WI38 (cell line): Measurements from ENCODE around the gene KCNMB1.

Experiments
- H3K4me3 ChIP-seq: 2 replicates; pipeline ENCODE4 v1.5.1; 2011; ENCODE audit warnings: low read depth, mild to moderate bottlenecking, control low read depth, low read length
- TF ChIP-seq, protein P1 (sequence below): IDR thresholded peaks from 2 replicates; pipeline ENCODE4 v1.5.1; 2012; ENCODE audit warnings: low read depth, mild to moderate bottlenecking, control low read depth, low read length

The KCNMB1 gene

DNA sequence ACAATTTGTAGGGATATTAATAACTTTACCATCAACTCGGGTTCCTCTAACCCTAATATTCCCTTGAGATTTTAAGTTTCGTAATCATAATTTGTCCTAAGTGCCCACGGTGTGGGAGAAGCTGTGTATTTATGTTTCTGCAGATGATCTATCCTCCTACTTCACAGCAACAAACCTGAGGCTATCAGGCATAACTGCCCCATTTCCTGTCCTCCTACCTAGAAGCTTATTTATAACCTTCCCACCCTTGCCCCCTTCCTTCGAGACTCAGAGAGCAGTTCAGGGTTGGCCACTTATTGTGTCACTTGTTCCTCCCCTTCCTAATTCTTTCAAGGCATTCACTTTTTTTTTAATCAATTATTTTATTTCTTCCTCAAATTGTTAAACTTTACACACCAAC lies 62.0 kb downstream of the KCNMB1 start:
- no peak overlapping the region for H3K4me3 ChIP-seq
- TF ChIP-seq, protein P1, sequence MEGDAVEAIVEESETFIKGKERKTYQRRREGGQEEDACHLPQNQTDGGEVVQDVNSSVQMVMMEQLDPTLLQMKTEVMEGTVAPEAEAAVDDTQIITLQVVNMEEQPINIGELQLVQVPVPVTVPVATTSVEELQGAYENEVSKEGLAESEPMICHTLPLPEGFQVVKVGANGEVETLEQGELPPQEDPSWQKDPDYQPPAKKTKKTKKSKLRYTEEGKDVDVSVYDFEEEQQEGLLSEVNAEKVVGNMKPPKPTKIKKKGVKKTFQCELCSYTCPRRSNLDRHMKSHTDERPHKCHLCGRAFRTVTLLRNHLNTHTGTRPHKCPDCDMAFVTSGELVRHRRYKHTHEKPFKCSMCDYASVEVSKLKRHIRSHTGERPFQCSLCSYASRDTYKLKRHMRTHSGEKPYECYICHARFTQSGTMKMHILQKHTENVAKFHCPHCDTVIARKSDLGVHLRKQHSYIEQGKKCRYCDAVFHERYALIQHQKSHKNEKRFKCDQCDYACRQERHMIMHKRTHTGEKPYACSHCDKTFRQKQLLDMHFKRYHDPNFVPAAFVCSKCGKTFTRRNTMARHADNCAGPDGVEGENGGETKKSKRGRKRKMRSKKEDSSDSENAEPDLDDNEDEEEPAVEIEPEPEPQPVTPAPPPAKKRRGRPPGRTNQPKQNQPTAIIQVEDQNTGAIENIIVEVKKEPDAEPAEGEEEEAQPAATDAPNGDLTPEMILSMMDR, result no peak
